ENCODE data around the gene OPTC.

The OPTC gene

GRCh38 chr1:203539831-203540546 is 46.0 kb downstream of the OPTC start:
- DNase-seq, result no peak

- no peak for DNase-seq
Observed at GRCh38 chr1:203544485-203544884, 50.5 kb downstream of the OPTC start.

GRCh38 chr1:203544978-203545816 is 51.2 kb downstream of the OPTC start:
- DNase-seq, result no peak

- no peak for DNase-seq
Observed at GRCh38 chr1:203546274-203546673, 52.3 kb downstream of the OPTC start.

GRCh38 chr1:203547147-203547546 is 53.2 kb downstream of the OPTC start:
- no peak for DNase-seq

- DNase-seq, result no peak
Observed at GRCh38 chr1:203547771-203548421, 53.9 kb downstream of the OPTC start.

- no peak for DNase-seq
Observed at GRCh38 chr1:203548892-203549291, 54.9 kb downstream of the OPTC start.

GRCh38 chr1:203549309-203549708 is 55.4 kb downstream of the OPTC start:
- no peak for DNase-seq

- DNase-seq, result no peak
Observed at GRCh38 chr1:203550846-203551245, 56.9 kb downstream of the OPTC start.

GRCh38 chr1:203551550-203551949 is 57.6 kb downstream of the OPTC start:
- no peak for DNase-seq

GRCh38 chr1:203553496-203553895 is 59.5 kb downstream of the OPTC start:
- DNase-seq, result no peak

- no peak for DNase-seq
Observed at GRCh38 chr1:203554071-203554470, 60.1 kb downstream of the OPTC start.

- no peak for DNase-seq
Observed at GRCh38 chr1:203555076-203555475, 61.1 kb downstream of the OPTC start.

GRCh38 chr1:203555511-203556046 is 61.6 kb downstream of the OPTC start:
- DNase-seq, result no peak

- DNase-seq, result no peak
Observed at GRCh38 chr1:203556047-203556851, 62.3 kb downstream of the OPTC start.

GRCh38 chr1:203557390-203557789 is 63.4 kb downstream of the OPTC start:
- no peak for DNase-seq

GRCh38 chr1:203558064-203558760 is 64.3 kb downstream of the OPTC start:
- peak; percentile 36 for DNase-seq

Data from stimulated activated CD4-positive, alpha-beta T cell treated with anti-CD3 and anti-CD28 coated beads, Interleukin-1b, Interleukin-23, amount 100 ng/mL, for 48 hours (primary cell).